ENCODE results near the gene KCNAB2. TPM values are rescaled to one million over a fixed set of nuclear protein-coding genes. Genes with fewer than 3 reads are reported as not detected.

KCNAB2 gene
- polyA plus RNA-seq, 1 experiment = 10.3 TPM

DNA sequence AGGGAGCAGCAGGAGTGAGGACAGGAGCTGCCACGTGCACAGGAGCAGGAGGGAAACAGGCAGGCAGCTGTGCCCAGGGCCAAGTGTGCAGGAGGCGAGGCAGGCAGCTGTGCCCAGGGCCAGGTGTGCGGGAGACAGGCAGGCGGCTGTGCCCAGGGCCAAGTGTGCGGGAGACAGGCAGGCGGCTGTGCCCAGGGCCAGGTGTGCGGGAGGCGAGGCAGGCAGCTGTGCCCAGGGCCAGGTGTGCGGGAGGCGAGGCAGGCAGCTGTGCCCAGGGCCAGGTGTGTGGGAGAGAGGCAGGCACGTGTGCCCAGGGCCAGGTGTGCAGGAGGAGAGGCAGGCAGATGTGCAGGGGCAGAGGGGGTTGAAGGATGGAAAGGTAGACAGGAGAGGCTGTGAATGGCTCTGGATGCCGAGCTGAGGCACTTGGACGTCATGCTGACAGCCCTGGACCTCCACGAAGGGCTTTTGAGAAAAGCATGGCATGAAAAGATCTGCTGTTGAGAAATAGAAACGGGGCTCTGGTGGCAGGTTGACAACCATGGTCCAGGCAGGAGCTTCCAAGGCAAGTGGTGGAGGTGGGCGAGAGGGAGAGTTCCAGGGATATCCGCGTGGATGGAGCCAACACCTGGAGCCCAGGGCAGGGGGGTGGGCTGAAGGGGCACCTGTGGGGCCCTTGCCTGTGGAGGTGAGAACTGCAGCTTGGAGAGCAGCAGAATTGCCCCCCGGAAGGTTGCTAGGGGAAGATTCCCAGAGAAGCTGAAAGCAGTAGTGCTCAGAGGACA lies 34.3 kb upstream of the KCNAB2 start:
- TF ChIP-seq CTCF (IDR thresholded peaks at IDR 0.05; ENCODE audit: insufficient read depth, low read depth, low read length) = no peak
- Histone ChIP-seq H3K27me3 (ENCODE audit: control insufficient read depth, insufficient read depth, low read length) (no peaks in the 10 kb centered on the region), H3K36me3 (ENCODE audit: control insufficient read depth, insufficient read depth, low read length) (no peaks in the 10 kb centered on the region; the same call in 1 of the 2 replicates), H3K4me3 (ENCODE audit: low read depth, low read length) (no peak overlapping the region)
- DNase-seq (ENCODE audit: low read depth) = no peak
- CTCF ChIA-PET = interaction anchor here (1.9 kb wide), 1 partner anchor 18 kb away, joined by 4 read pairs; no protein-coding TSS in a partner anchor
- POLR2A ChIA-PET = interaction anchor here (0.6 kb wide), 1 partner anchor 19 kb away, joined by 3 read pairs; no protein-coding TSS in a partner anchor

- H3K36me3 ChIP-seq (ENCODE audit: control insufficient read depth, insufficient read depth, low read length) = no peaks in the 10 kb centered on the region; the same call in 1 of the 2 replicates
- CTCF ChIA-PET = no interaction called here
- DNase-seq (ENCODE audit: low read depth) = no peak
- POLR2A ChIA-PET = no interaction called here
- no peak overlapping the region for H3K4me3 ChIP-seq (ENCODE audit: low read depth, low read length)
- TF ChIP-seq CTCF (IDR thresholded peaks at IDR 0.05; ENCODE audit: insufficient read depth, low read depth, low read length) = no peak
- no peaks in the 10 kb centered on the region for H3K27me3 ChIP-seq (ENCODE audit: control insufficient read depth, insufficient read depth, low read length)
Measured at GRCh38 chr1:6011946-6012258, 33.8 kb upstream of the KCNAB2 start.

GRCh38 chr1:6012529-6013318 lies 33.0 kb upstream of the KCNAB2 start:
- no peak overlapping the region for H3K4me3 ChIP-seq (ENCODE audit: low read depth, low read length)
- no peaks in the 10 kb centered on the region; the same call in 1 of the 2 replicates for H3K36me3 ChIP-seq (ENCODE audit: control insufficient read depth, insufficient read depth, low read length)
- H3K27me3 ChIP-seq (ENCODE audit: control insufficient read depth, insufficient read depth, low read length) = no peaks in the 10 kb centered on the region
- no peak for TF ChIP-seq CTCF (IDR thresholded peaks at IDR 0.05; ENCODE audit: insufficient read depth, low read depth, low read length)
- DNase-seq (ENCODE audit: low read depth) = no peak
- ChIA-PET CTCF (no interaction called here), POLR2A (no interaction called here)

- Histone ChIP-seq H3K36me3 (ENCODE audit: control insufficient read depth, insufficient read depth, low read length) (no peaks in the 10 kb centered on the region; the same call in 1 of the 2 replicates), H3K27me3 (ENCODE audit: control insufficient read depth, insufficient read depth, low read length) (no peaks in the 10 kb centered on the region), H3K4me3 (ENCODE audit: low read depth, low read length) (no peak overlapping the region)
- DNase-seq (ENCODE audit: low read depth) = no peak
- POLR2A ChIA-PET = no interaction called here
- CTCF ChIA-PET = interaction anchor here (0.5 kb wide), 1 partner anchor 176 kb away, joined by 3 read pairs; no protein-coding TSS in a partner anchor
- no peak for TF ChIP-seq CTCF (IDR thresholded peaks at IDR 0.05; ENCODE audit: insufficient read depth, low read depth, low read length)
Measured at GRCh38 chr1:6013491-6013890, 32.2 kb upstream of the KCNAB2 start.
